Trophoblast cell (in vitro differentiated cells and primary cell): Measurements from ENCODE around the gene KCNJ15. TPM values are rescaled to one million over a fixed set of nuclear protein-coding genes. Genes with fewer than 3 reads are reported as not detected.

Source experiments
- DNase-seq, 2 donors: peaks; one replicate each; pipeline ENCODE4 v3.0.0-alpha.2; 2016
- H2AFZ ChIP-seq: 2 replicates; pipeline ENCODE4 v1.6.1; 2013; ENCODE audit warnings: low read length, moderate library complexity, mild to moderate bottlenecking; ENCODE audit not compliant: insufficient read depth, poor library complexity
- H2AK5ac ChIP-seq: 2 replicates; pipeline ENCODE4 v1.6.1; 2013; ENCODE audit warnings: mild to moderate bottlenecking, low read length
- H2BK120ac ChIP-seq: 2 replicates; pipeline ENCODE4 v1.6.1; 2013; ENCODE audit warnings: low read length, mild to moderate bottlenecking, moderate library complexity; ENCODE audit not compliant: insufficient read depth, poor library complexity
- H2BK12ac ChIP-seq: 2 replicates; pipeline ENCODE4 v1.6.1; 2013; ENCODE audit warnings: mild to moderate bottlenecking, low read length, moderate library complexity
- H2BK5ac ChIP-seq: 2 replicates; pipeline ENCODE4 v1.6.1; 2013; ENCODE audit warnings: low read length, low read depth, moderate library complexity, mild to moderate bottlenecking; ENCODE audit not compliant: poor library complexity
- H3K14ac ChIP-seq: 2 replicates; pipeline ENCODE4 v1.6.1; 2013; ENCODE audit warnings: mild to moderate bottlenecking, low read length
- H3K18ac ChIP-seq: 2 replicates; pipeline ENCODE4 v1.6.1; 2013; ENCODE audit warnings: mild to moderate bottlenecking, low read length
- H3K23ac ChIP-seq: 2 replicates; pipeline ENCODE4 v1.6.1; 2013; ENCODE audit warnings: low read length
- H3K27ac ChIP-seq: 2 replicates; pipeline ENCODE4 v1.5.1; 2013; ENCODE audit warnings: low read depth, mild to moderate bottlenecking, inconsistent platforms, low read length, moderate library complexity
- H3K27me3 ChIP-seq: 2 replicates; pipeline ENCODE4 v1.6.1; 2013; ENCODE audit warnings: inconsistent platforms, mild to moderate bottlenecking, low read length, moderate library complexity; ENCODE audit not compliant: insufficient read depth
- H3K36me3 ChIP-seq, 2 experiments: 1 replicate in 1 of 2; 2 replicates in 1 of 2; pipeline ENCODE4 v1.6.1; 2013; ENCODE audit warnings: low read length in 2 of 2, mild to moderate bottlenecking in 2 of 2, moderate library complexity in 1 of 2; ENCODE audit not compliant: insufficient read depth in 2 of 2, control insufficient read depth in 1 of 2
- H3K4ac ChIP-seq: 2 replicates; pipeline ENCODE4 v1.6.1; 2013; ENCODE audit warnings: low read depth, mild to moderate bottlenecking, low read length, moderate library complexity
- H3K4me1 ChIP-seq, 2 experiments: 1 replicate in 1 of 2; 2 replicates in 1 of 2; pipeline ENCODE4 v1.6.1; 2013; ENCODE audit warnings: low read length in 2 of 2, mild to moderate bottlenecking in 2 of 2, moderate library complexity in 1 of 2; ENCODE audit not compliant: insufficient read depth in 2 of 2, control insufficient read depth in 1 of 2
- H3K4me2 ChIP-seq: 2 replicates; pipeline ENCODE4 v1.6.1; 2013; ENCODE audit warnings: inconsistent platforms, mild to moderate bottlenecking, low read length, moderate library complexity
- H3K4me3 ChIP-seq: 2 replicates; pipeline ENCODE4 v1.5.1; 2013; ENCODE audit warnings: mild to moderate bottlenecking, low read depth, low read length, inconsistent platforms
- H3K79me1 ChIP-seq: one replicate; pipeline ENCODE4 v1.6.1; 2013; ENCODE audit warnings: low read length
- H3K79me2 ChIP-seq: 2 replicates; pipeline ENCODE4 v1.6.1; 2013; ENCODE audit warnings: low read length, mild to moderate bottlenecking; ENCODE audit not compliant: control insufficient read depth, insufficient read depth, poor library complexity
- H3K9ac ChIP-seq: 2 replicates; pipeline ENCODE4 v1.6.1; 2013; ENCODE audit warnings: mild to moderate bottlenecking, low read length
- H3K9me3 ChIP-seq: 2 replicates; pipeline ENCODE4 v1.6.1; 2013; ENCODE audit warnings: low read depth, mild to moderate bottlenecking, control low read depth, inconsistent platforms, low read length; ENCODE audit not compliant: insufficient read depth
- H4K12ac ChIP-seq: 2 replicates; pipeline ENCODE4 v1.6.1; 2013; ENCODE audit warnings: low read depth, mild to moderate bottlenecking, low read length, moderate library complexity
- H4K8ac ChIP-seq: 2 replicates; pipeline ENCODE4 v1.6.1; 2013; ENCODE audit warnings: low read depth, mild to moderate bottlenecking, low read length, moderate library complexity
- H4K91ac ChIP-seq: one replicate; pipeline ENCODE4 v1.6.1; 2013; ENCODE audit warnings: low read depth, mild to moderate bottlenecking, low read length, moderate library complexity
- WGBS: extraction: QIAGEN DNeasy Blood & Tissue Kit; methylation state at CpG from one replicate; pipeline ENCODE4 v1.1.7; 2013; ENCODE audit warnings: missing lambda C conversion rate; ENCODE audit not compliant: insufficient read length, insufficient coverage; ENCODE audit errors: extremely low coverage; 5-methylcytosine and 5-hydroxymethylcytosine counted together
- polyA plus RNA-seq: library from polyadenylated mRNA; stranded (reverse); fragments of 200-250 nt; gene quantifications from 2 replicates; pipeline ENCODE4 v1.2.3, GENCODE V29; 2013

The KCNJ15 gene
- polyA plus RNA-seq: 2.3 and 2.5 TPM in 2 replicates

DNA sequence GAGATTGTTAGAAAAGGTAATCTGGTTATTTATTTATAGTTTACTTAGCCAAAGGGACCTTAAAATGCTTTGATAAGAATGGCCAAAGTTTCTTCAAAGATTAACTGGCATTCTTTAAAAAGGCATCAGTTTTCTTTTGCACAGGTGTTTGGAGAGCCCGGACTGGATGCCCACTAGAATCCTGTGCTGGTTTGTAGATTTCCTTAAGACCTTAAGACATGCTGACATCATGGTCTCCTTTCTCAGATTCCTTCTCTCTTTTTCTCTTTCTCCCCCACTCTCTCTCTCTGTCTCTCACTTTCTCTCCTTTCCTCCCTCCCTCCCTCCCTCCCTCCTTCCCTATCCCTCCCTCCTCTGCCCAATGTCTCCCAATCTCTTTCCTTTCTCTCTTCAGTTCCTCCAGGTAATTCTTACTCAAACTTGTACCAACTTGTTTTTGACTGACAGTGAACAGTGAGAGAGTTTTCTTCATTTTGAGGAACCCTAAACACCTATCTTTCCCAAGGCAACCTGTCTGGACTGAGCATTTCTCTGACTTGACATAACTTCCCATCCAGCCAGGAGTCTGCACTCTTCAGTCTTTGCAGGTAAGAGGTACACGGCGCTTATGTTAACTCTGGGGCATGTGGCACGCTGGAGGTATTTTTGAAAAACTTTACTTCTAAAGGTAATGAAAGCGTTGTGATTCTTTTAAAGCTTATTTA lies at the start of gene KCNJ15:
Gene KCNJ15, plus strand, starts transcription at position 393 of the 704 bp plus-strand sequence. CDS start 42,271 bp downstream, outside the sequence.
- no peaks in the 10 kb centered on the region for H3K79me2 ChIP-seq
- no peak within 1 kb of the TSS for H2BK120ac ChIP-seq
- no peaks in the 10 kb centered on the region for H3K9me3 ChIP-seq
- H3K27me3 ChIP-seq: no peaks in the 10 kb centered on the region
- no peaks in the 10 kb centered on the region for H3K79me1 ChIP-seq
- no peak within 1 kb of the TSS for H2BK5ac ChIP-seq
- H4K8ac ChIP-seq: no peak within 1 kb of the TSS
- H4K91ac ChIP-seq: peak within 1 kb of the TSS; percentile 39
- H2AK5ac ChIP-seq: no peak within 1 kb of the TSS
- no peak within 1 kb of the TSS for H3K14ac ChIP-seq
- H2AFZ ChIP-seq: no peak within 1 kb of the TSS
- no CpG with 5 or more reads among the region's 5 CpGs for WGBS
- H4K12ac ChIP-seq: no peak within 1 kb of the TSS
- no peak within 1 kb of the TSS for H3K23ac ChIP-seq
- H2BK12ac ChIP-seq: no peak within 1 kb of the TSS
- H3K18ac ChIP-seq: no peak within 1 kb of the TSS
- DNase-seq: peak in 1 of 2 donors; percentile 21
- H3K4me3 ChIP-seq: no peak within 1 kb of the TSS
- peaks cover 3 to 10% of the 10 kb centered on the region in 2 experiments for H3K4me1 ChIP-seq
- no peak within 1 kb of the TSS for H3K27ac ChIP-seq
- H3K4ac ChIP-seq: no peak within 1 kb of the TSS
- no peak within 1 kb of the TSS for H3K4me2 ChIP-seq
- no peaks in the 10 kb centered on the region for H3K36me3 ChIP-seq
- H3K9ac ChIP-seq: no peak within 1 kb of the TSS

DNA sequence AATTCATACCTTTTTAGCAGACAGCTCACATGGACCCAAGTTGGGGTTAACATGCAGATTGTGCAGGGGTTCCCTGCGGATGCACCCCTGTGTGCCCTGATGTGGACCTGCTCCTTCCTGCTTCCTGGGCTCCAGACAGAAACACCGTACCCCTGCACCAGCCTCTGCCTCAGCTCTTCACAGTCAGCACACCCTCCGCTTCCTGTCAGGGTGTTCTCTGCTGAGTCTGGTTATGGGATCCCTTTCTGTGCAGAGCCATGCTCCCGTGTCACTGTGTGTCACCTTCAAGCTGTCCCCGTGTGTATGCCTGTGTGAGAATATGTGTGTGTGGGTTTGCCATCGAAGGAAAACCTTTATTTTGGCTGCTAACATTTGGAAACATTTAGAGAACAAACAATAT lies 48.7 kb upstream of the KCNJ15 start:
- Histone ChIP-seq H3K27me3 (no peaks in the 10 kb centered on the region), H3K36me3 (no peaks in the 10 kb centered on the region), H4K91ac (no peak overlapping the region), H2BK120ac (no peak overlapping the region), H3K14ac (no peak overlapping the region), H3K9me3 (peaks cover 3% of the 10 kb centered on the region), H3K4me1 (peaks cover 0 to 2% of the 10 kb centered on the region in 2 experiments), H3K18ac (no peak overlapping the region), H2AFZ (no peak overlapping the region), H3K23ac (no peak overlapping the region), H3K79me2 (no peaks in the 10 kb centered on the region), H4K8ac (no peak overlapping the region), H3K9ac (no peak overlapping the region), H3K79me1 (no peaks in the 10 kb centered on the region), H3K4ac (no peak overlapping the region), H3K4me2 (no peak overlapping the region), H3K4me3 (no peak overlapping the region), H3K27ac (no peak overlapping the region), H2BK12ac (no peak overlapping the region), H2BK5ac (no peak overlapping the region), H2AK5ac (no peak overlapping the region), H4K12ac (no peak overlapping the region)
- WGBS: no CpG with 5 or more reads among the region's 6 CpGs
- DNase-seq: no peak

DNA sequence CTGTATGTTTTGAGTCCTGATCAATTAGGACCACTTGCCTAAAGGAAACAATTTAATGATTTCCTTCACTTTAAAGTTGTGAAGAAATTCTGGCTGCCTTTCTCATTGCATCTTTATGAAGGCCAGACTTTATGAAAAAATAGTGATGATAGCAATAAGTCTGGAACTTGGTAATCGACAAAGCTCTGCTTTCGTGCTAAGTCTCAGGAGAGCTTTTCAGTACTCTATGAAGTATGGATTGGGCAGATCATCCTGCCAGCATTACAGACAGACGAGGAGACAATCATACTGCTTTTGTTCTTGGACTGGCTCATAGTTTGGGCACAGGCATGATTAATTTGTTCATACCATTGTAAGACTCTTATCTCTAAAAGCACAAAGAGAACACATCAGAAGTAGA lies 45.5 kb upstream of the KCNJ15 start:
- Histone ChIP-seq H3K14ac (no peak overlapping the region), H2BK120ac (no peak overlapping the region), H3K36me3 (no peaks in the 10 kb centered on the region), H3K27me3 (no peaks in the 10 kb centered on the region), H2BK12ac (no peak overlapping the region), H3K9me3 (peaks cover 2% of the 10 kb centered on the region), H2AK5ac (no peak overlapping the region), H2BK5ac (no peak overlapping the region), H3K23ac (no peak overlapping the region), H3K4me1 (no peaks in the 10 kb centered on the region), H4K8ac (no peak overlapping the region), H3K4me3 (no peak overlapping the region), H3K4ac (no peak overlapping the region), H3K18ac (no peak overlapping the region), H3K27ac (no peak overlapping the region), H4K91ac (no peak overlapping the region), H4K12ac (no peak overlapping the region), H3K4me2 (no peak overlapping the region), H3K79me1 (no peaks in the 10 kb centered on the region), H3K79me2 (no peaks in the 10 kb centered on the region), H3K9ac (no peak overlapping the region), H2AFZ (no peak overlapping the region)
- WGBS: no CpG with 5 or more reads among the region's 3 CpGs
- DNase-seq: no peak

DNA sequence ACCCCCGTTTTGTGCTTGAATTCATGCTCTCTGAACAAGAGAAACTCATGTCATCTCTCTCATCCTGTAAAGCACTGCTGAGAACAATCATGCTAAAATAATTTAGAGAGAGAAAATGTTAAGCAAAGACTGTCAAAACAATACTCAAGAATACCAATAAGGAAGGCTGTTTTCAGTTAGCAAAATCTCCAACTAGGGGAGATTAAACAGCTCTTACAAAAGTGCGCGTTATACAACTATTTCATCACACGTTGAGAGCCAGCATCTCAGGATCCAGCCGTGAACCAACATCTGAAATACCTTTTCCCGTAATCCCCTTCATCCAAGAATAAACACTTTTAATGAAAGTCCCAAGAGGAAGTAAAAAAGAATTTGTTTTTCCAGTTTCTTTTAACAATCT lies 44.1 kb upstream of the KCNJ15 start:
- no peaks in the 10 kb centered on the region for H3K79me2 ChIP-seq
- no peak overlapping the region for H3K18ac ChIP-seq
- no peaks in the 10 kb centered on the region for H3K36me3 ChIP-seq
- H2BK12ac ChIP-seq: no peak overlapping the region
- H4K91ac ChIP-seq: no peak overlapping the region
- H3K4me3 ChIP-seq: no peak overlapping the region
- H4K8ac ChIP-seq: no peak overlapping the region
- no CpG with 5 or more reads among the region's 6 CpGs for WGBS
- H3K14ac ChIP-seq: no peak overlapping the region
- H3K27me3 ChIP-seq: no peaks in the 10 kb centered on the region
- H3K9ac ChIP-seq: no peak overlapping the region
- H2BK120ac ChIP-seq: no peak overlapping the region
- no peak overlapping the region for H3K27ac ChIP-seq
- H2AFZ ChIP-seq: no peak overlapping the region
- H3K79me1 ChIP-seq: no peaks in the 10 kb centered on the region
- no peak overlapping the region for H3K4ac ChIP-seq
- no peak overlapping the region for H3K23ac ChIP-seq
- H2AK5ac ChIP-seq: no peak overlapping the region
- H3K4me1 ChIP-seq: no peaks in the 10 kb centered on the region
- H4K12ac ChIP-seq: no peak overlapping the region
- no peak for DNase-seq
- peaks cover 3% of the 10 kb centered on the region for H3K9me3 ChIP-seq
- no peak overlapping the region for H2BK5ac ChIP-seq
- no peak overlapping the region for H3K4me2 ChIP-seq
